GM23248 (cell line): ENCODE results near the gene ZNF385A. TPM values are rescaled to one million over a fixed set of nuclear protein-coding genes. Genes with fewer than 3 reads are reported as not detected.

Experiments used
- DNase-seq: peaks from one replicate; pipeline ENCODE4 v3.0.0-alpha.2; 2015
- H2AFZ ChIP-seq: fragments of 200-600 bp; sonication (generic); 2 replicates; pipeline ENCODE4 v1.6.1; 2016; ENCODE audit warnings: antibody characterized with exemption
- H3F3A ChIP-seq: fragments of 200-600 bp; sonication (generic); 2 replicates; pipeline ENCODE4 v1.6.1; 2016; ENCODE audit warnings: mild to moderate bottlenecking, antibody characterized with exemption, mixed run types; ENCODE audit not compliant: insufficient read depth
- H3K27ac ChIP-seq: fragments of 200-600 bp; sonication (generic); 2 replicates; pipeline ENCODE4 v1.5.1; 2016; ENCODE audit warnings: mild to moderate bottlenecking
- H3K27me3 ChIP-seq: fragments of 200-600 bp; sonication (generic); replicated peaks from 2 replicates; pipeline ENCODE4 v1.6.1; 2016; ENCODE audit warnings: mild to moderate bottlenecking; ENCODE audit not compliant: insufficient read depth
- H3K36me3 ChIP-seq: fragments of 200-600 bp; sonication (generic); 2 replicates; pipeline ENCODE4 v1.6.1; 2016; ENCODE audit warnings: low read depth, mild to moderate bottlenecking
- H3K4me1 ChIP-seq: fragments of 200-600 bp; sonication (generic); 2 replicates; pipeline ENCODE4 v1.6.1; 2016; ENCODE audit warnings: mild to moderate bottlenecking; ENCODE audit not compliant: insufficient read depth
- H3K4me2 ChIP-seq: fragments of 200-600 bp; sonication (generic); one replicate; pipeline ENCODE4 v1.6.1; 2016; ENCODE audit warnings: mild to moderate bottlenecking; ENCODE audit not compliant: unreplicated experiment
- H3K4me3 ChIP-seq: fragments of 200-600 bp; sonication (generic); 2 replicates; pipeline ENCODE4 v1.5.1; 2016; ENCODE audit warnings: mild to moderate bottlenecking
- H3K79me2 ChIP-seq: fragments of 200-600 bp; sonication (generic); 2 replicates; pipeline ENCODE4 v1.6.1; 2016; ENCODE audit warnings: mild to moderate bottlenecking; ENCODE audit not compliant: insufficient read depth
- H3K9ac ChIP-seq: fragments of 200-600 bp; sonication (generic); 2 replicates; pipeline ENCODE4 v1.6.1; 2016; ENCODE audit warnings: mild to moderate bottlenecking
- H3K9me2 ChIP-seq: fragments of 200-600 bp; sonication (generic); 2 replicates; pipeline ENCODE4 v1.6.1; 2016; ENCODE audit warnings: mixed run types, mild to moderate bottlenecking, moderate library complexity; ENCODE audit not compliant: insufficient read depth
- H3K9me3 ChIP-seq: fragments of 200-600 bp; sonication (generic); one replicate; pipeline ENCODE4 v1.6.1; 2017; ENCODE audit warnings: low read depth
- H4K20me1 ChIP-seq: fragments of 200-600 bp; sonication (generic); 2 replicates; pipeline ENCODE4 v1.6.0; 2016; ENCODE audit not compliant: insufficient read depth
- EZH2 ChIP-seq: fragments of 200-600 bp; sonication (generic); IDR thresholded peaks from 2 replicates; pipeline ENCODE4 v1.6.1; 2018; ENCODE audit warnings: antibody characterized with exemption, mild to moderate bottlenecking; ENCODE audit not compliant: insufficient read depth, poor library complexity, severe bottlenecking
- EZH2phosphoT487 ChIP-seq: fragments of 200-600 bp; sonication (generic); IDR thresholded peaks from 2 replicates; pipeline ENCODE4 v1.6.1; 2018; ENCODE audit warnings: antibody characterized with exemption, moderate library complexity, mild to moderate bottlenecking, low read depth; ENCODE audit not compliant: insufficient read depth
- WGBS, 2 experiments: methylation state at CpG; one replicate each; pipeline ENCODE4 v1.1.6; 2015 to 2017; ENCODE audit warnings: low lambda C conversion rate in 2 of 2, low coverage in 1 of 2; ENCODE audit errors: missing lambda C conversion rate in 2 of 2; 5-methylcytosine and 5-hydroxymethylcytosine counted together
- in situ Hi-C: fragments of 300-500 bp; cut with MboI; formaldehyde crosslinking; loops from 2 replicates; pipeline ENCODE4 v1.15.0; 2020
- polyA plus RNA-seq: library from polyadenylated mRNA; unstranded; fragments of >200 nt; fragmentation: Nextera tagmentation; extraction: Ambion mirVana; gene quantifications from 2 replicates; pipeline ENCODE4 v1.2.1, GENCODE V29; 2016
- total RNA-seq: library from RNA; depleted of rRNA; stranded (reverse); fragments of >200 nt; shearing (Covaris generic); gene quantifications from 2 replicates; pipeline ENCODE4 v1.2.3, GENCODE V29; 2014

ZNF385A gene
- total and polyA plus RNA-seq, 2 experiments from 2014 or later = 1.8 to 3.1 TPM

DNA sequence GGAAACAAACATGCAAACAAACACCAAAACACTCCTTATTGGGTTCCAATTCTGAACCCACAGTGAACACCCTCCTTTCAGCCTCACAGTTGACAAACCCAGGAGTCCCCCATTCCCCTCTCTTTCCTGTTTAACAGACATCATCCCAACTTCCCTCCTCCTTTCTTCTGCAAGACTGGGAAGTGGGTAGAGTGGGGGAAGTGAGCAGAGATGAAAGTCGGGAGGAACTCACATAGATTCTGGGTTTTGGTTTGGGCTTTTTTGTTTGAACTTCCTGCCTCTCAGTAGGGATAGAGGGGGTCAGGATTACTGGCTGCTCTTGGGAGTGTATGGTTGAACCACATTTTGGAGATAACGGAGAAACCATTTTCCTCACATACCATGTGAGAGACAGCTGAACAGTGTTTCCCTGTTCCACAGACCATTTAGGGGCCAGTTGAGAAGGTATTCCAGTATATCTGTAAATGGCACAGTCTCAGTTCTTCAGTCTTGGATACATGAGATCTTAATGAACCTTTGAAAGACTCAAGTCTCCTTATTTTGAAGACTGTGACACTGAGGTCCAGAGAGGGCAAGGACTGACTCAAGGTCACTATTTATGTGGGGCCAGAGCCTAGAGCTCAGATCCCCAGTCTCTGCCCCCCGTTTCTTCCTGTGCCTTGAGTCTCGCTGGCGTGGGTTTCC lies 16.4 kb downstream of the ZNF385A start:
- Histone ChIP-seq H3K36me3 (no peaks in the 10 kb centered on the region), H3K4me2 (peak overlapping the region; percentile 79), H3K4me1 (peaks cover 15% of the 10 kb centered on the region), H3K9me2 (no peaks in the 10 kb centered on the region), H3F3A (peaks cover 18% of the 10 kb centered on the region), H3K27ac (no peak overlapping the region), H2AFZ (peak overlapping the region; percentile 87), H3K9me3 (no peaks in the 10 kb centered on the region), H3K27me3 (no peaks in the 10 kb centered on the region), H4K20me1 (no peaks in the 10 kb centered on the region), H3K9ac (peak overlapping the region; percentile 50; the same call in 1 of the 2 replicates), H3K79me2 (no peaks in the 10 kb centered on the region), H3K4me3 (peak overlapping the region; percentile 74)
- 17 to 18% methylated on average over 5 of the region's 5 CpGs for WGBS, 2 experiments
- TF ChIP-seq EZH2 = no peak
- in situ Hi-C loops = no loop called here
- DNase-seq = no peak

DNA sequence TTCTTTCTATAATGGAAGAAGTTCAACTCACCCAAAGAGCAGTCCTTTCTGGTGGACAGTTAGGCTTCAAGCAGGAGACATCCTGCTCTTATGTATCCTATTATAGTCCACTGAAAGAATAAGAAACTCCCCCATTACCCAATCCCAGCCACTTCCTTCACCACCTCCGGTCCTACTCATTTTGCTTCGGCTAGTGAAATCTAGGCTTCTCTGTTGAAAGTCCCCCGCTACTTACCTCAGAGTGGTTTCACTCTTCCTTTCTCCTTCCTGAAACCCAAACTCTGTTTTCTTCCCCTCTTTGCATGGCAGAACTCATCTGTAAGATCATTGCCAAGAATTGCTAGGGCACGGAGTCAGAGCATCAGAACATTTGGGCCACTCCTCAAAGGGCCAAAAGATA lies 20.1 kb downstream of the ZNF385A start, which contains the start of gene GPR84:
GPR84 (minus strand) TSS at position 74 of the 400 bp plus-strand sequence. CDS start 635 bp downstream, outside the sequence.
- TF ChIP-seq EZH2 (no peak), EZH2phosphoT487 (no peak)
- Histone ChIP-seq H3K36me3 (no peaks in the 10 kb centered on the region), H2AFZ (no peak within 1 kb of the TSS), H3K79me2 (no peaks in the 10 kb centered on the region), H3K9me2 (no peaks in the 10 kb centered on the region), H3K27ac (no peak within 1 kb of the TSS), H3K9me3 (no peaks in the 10 kb centered on the region), H3K4me1 (peaks cover 24% of the 10 kb centered on the region), H3K4me2 (no peak within 1 kb of the TSS), H3K9ac (no peak within 1 kb of the TSS), H4K20me1 (no peaks in the 10 kb centered on the region), H3F3A (peaks cover 20% of the 10 kb centered on the region), H3K4me3 (no peak within 1 kb of the TSS), H3K27me3 (no peaks in the 10 kb centered on the region)
- no peak for DNase-seq
- 67 to 68% methylated on average over 4 of the region's 4 CpGs for WGBS, 2 experiments
- in situ Hi-C loops = no loop called here

DNA sequence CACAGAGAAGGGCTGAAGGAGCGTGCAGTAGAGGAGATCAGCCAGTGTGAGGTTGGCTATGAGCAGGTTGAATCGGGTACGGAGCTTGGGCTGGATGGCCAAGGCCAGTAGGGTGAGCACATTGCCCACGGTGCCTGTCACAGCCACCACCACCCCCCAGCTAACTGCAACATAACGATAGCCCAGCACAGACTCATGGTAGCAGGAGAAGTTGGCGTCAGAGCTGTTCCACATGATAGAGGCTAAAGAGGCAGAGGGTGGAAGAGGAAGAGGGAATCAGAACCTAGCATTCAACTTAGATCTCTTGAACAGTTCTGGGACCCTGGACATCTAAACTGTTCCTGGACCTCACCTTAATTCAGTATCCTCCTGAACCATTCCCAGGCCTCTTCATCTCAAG lies 20.9 kb downstream of the ZNF385A start:
- Histone ChIP-seq H3K4me1 (peaks cover 17% of the 10 kb centered on the region), H3K9me3 (no peaks in the 10 kb centered on the region), H2AFZ (no peak overlapping the region), H3K27ac (no peak overlapping the region), H3K4me2 (no peak overlapping the region), H3K79me2 (no peaks in the 10 kb centered on the region), H3K9me2 (no peaks in the 10 kb centered on the region), H3K36me3 (no peaks in the 10 kb centered on the region), H4K20me1 (no peaks in the 10 kb centered on the region), H3K9ac (no peak overlapping the region), H3K4me3 (no peak overlapping the region), H3F3A (peaks cover 15% of the 10 kb centered on the region), H3K27me3 (no peaks in the 10 kb centered on the region)
- no peak for DNase-seq
- in situ Hi-C loops = no loop called here
- WGBS, 2 experiments = 69 to 70% methylated on average over 6 of the region's 6 CpGs
- no peak for TF ChIP-seq EZH2
- TF ChIP-seq EZH2phosphoT487 = no peak

DNA sequence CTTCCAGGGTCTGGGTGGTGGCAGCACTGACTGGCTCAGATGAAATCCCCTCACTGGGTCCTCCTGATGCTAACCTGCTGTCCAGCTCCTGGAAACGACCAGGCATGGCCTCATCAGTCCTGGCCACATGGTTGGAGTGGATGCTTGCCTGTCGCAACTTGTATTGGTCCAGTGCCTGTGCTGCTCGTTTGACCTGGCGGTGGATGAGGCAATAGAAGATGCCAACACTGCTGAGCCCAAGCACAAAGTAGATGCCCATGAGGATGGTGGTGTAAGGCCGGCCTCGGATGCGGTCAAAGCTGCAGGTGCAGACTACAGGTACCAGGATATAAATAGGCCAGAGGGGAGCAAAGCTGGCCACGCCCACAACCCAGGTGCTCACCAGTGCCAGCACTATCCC lies 21.5 kb downstream of the ZNF385A start:
- no peak overlapping the region for H2AFZ ChIP-seq
- no peaks in the 10 kb centered on the region for H4K20me1 ChIP-seq
- DNase-seq = no peak
- H3F3A ChIP-seq = peaks cover 13% of the 10 kb centered on the region
- no peaks in the 10 kb centered on the region for H3K36me3 ChIP-seq
- no peak overlapping the region for H3K27ac ChIP-seq
- H3K9ac ChIP-seq = no peak overlapping the region
- no peaks in the 10 kb centered on the region for H3K9me2 ChIP-seq
- no peak overlapping the region for H3K4me3 ChIP-seq
- H3K4me2 ChIP-seq = no peak overlapping the region
- in situ Hi-C loops = no loop called here
- TF ChIP-seq EZH2 (no peak), EZH2phosphoT487 (no peak)
- WGBS, 2 experiments = 68 to 72% methylated on average over 8 of the region's 8 CpGs
- peaks cover 17% of the 10 kb centered on the region for H3K4me1 ChIP-seq
- no peaks in the 10 kb centered on the region for H3K79me2 ChIP-seq
- H3K9me3 ChIP-seq = no peaks in the 10 kb centered on the region
- no peaks in the 10 kb centered on the region for H3K27me3 ChIP-seq
